Left hindlimb (tissue), 1 donor: Measurements from ENCODE around the gene ANKRD6.

ENCODE experiments used
- DNase-seq: peaks from one replicate; pipeline ENCODE4 v3.0.0-alpha.2; 2018

Gene ANKRD6

DNA sequence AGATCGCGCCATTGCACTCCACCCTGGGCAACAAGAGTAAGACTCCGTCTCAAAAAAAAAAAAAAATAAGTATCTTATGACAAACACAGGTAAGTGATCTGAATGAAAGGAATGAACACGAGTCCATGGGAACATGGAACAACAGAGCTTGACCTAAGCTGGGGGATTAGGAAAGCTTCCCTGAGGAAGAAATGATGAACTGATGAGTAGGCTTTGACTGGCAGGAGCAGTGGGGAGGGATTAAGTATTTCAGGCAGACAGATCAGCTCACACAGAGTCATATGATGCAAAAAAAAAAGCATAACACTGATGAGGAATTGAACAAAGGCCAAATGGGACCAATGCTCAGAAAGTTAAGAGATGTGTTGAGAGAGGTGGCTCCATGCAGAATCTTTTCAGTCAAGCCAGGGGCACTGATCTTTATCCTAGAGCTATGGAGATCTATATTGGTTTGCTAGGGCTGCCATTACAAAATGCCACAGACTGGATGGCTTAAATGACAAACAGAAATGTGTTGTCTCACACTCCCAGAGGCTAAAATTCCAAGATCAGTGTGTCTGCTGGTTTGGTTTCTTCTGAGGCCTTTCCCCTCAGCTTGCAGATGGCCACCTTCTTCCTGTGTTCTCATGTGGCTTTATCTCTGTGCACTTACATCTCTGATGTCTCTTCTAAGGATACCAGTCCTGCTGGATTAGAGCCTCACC, 85.6 kb downstream of the ANKRD6 start:
- no peak for DNase-seq

DNA sequence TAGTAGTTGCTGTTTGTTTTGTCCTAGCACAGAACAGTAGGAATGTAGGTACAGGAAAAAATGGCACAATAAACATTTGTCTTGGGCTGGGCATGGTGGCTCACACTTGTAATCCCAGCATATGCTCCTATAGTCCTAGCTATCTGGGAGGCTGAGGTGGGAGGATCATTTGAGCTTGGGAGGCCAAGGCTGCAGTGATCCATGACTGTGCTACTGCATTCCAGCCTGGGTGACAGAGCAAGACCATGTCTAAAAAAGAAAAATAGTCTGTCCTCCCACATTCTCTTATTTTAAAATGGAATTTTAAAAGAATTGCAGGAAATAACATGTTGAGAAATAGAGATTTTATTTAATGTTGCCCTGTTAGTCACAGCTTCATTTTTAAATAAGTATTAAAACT, 87.8 kb downstream of the ANKRD6 start:
- no peak for DNase-seq

GRCh38 chr6:89522778-89523177, 89.8 kb downstream of the ANKRD6 start:
- no peak for DNase-seq

GRCh38 chr6:89525786-89526562, 93.0 kb downstream of the ANKRD6 start:
- no peak for DNase-seq

DNA sequence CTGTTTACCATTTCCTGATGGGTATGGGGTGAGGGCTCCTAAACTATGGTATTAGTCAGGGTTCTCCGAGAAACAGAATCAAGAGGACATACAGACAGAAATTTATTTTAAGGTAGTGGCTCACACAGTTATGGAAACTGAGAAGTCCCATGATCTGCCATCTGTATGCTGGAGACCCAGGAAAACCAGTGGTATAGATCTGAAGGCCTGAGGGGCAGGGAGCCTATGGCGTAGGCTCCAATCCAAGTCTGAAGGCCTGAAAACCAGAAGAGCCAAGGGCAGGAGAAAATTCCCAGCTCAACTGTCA, 93.6 kb downstream of the ANKRD6 start:
- no peak for DNase-seq

DNA sequence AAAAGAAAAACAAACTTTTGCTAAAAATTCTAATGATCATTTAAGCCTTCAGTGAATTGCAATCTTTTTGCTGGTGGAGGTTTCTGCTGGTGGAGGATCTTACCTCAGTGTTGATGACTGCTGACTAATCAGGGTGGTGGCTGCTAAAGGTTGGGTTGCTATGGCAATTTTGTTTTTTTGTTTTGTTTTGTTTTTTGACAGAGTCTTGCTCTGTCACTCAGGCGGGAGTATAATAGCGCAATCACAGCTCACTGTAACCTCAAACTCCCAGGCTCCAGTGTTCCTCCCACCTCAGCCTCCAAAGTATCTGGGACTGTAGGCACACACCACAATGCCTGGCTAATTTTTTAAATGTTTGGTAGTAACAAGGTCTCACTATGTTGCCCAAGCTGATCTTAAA, 94.7 kb downstream of the ANKRD6 start:
- DNase-seq, result no peak

DNA sequence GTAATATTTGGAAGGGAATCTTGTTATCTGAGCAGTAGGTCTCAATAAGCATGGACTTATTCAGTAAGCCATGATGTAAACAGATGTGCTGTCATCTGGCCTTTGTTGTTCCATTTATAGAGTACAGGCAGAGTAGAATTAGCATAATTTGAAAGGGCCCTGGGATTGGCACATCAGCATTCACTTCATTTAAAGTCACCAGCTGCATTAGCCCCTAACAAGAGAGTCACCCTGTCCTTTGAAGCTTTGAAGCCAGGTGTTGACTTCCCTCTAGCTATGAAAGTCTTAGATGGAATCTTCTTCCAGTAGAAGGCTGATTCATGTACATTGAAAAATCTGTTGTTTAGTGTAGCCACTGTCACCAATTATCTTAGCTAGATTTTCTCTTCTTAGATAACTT, 95.9 kb downstream of the ANKRD6 start:
- no peak for DNase-seq

GRCh38 chr6:89530982-89531381, 98.0 kb downstream of the ANKRD6 start:
- no peak for DNase-seq

GRCh38 chr6:89536231-89536630, 103.3 kb downstream of the ANKRD6 start:
- DNase-seq, result no peak

- no peak for DNase-seq
Measured at GRCh38 chr6:89539779-89540178, 106.8 kb downstream of the ANKRD6 start.

DNA sequence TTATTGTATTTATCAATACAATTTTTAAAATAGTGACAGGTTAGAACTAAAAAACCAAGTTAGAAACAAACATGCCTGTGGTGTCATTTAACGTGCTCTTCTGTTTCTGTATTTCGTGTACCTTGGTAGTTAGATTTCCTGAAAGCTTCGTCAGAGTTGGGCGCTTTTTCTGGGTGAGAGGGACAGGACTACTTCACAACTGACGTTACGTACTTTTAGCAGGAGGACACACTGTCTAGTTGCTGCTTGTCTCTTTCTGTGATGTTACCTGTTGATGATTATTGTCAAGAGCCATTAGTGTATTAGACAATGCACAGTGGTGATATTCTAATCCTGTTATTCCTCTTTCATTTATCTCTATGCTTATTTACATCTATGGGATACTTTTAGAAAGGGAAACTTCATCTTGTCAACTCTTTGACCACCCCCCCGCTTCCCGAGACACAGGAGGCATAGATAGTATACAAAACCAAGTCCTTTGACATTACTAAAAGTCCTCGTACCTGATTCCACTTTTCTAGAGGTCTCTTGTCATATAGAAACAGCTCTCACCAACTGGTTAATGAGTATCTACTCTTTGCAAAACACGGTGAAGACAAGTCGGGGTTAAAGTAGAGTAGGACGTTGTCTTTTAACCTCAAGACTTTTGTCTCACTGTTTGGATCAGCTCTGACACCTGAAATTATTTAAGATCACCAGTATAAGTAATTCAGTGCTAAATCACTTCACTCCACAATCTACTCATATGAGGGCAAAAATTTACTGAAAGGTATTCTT, 109.3 kb downstream of the ANKRD6 start:
- no peak for DNase-seq

- DNase-seq, result no peak
Measured at GRCh38 chr6:89542866-89543265, 109.9 kb downstream of the ANKRD6 start.

- no peak for DNase-seq
Measured at GRCh38 chr6:89547281-89547680, 114.3 kb downstream of the ANKRD6 start.

- DNase-seq, result no peak
Measured at GRCh38 chr6:89553431-89553830, 120.5 kb downstream of the ANKRD6 start.

- no peak for DNase-seq
Measured at GRCh38 chr6:89554106-89554505, 121.2 kb downstream of the ANKRD6 start.

DNA sequence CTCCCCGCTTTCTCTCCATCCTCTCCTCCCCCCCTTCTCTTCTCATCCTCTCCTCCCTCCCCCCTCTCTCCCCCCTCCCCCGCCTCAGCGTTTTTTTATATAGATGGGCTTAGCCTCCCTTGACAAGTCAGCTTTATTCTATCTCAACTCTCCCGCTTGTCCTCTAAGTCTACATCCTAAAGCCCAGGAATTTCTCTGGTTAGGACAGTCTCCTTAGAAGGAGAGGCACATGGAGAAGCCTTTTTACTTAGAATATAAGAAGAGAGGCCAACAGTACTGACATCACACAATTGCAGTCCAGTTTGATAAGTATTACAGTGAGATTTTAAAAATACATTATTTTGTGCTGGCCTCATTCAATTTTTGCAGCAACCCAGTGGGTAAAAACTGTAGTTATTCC, 122.1 kb downstream of the ANKRD6 start:
- DNase-seq, result no peak

DNA sequence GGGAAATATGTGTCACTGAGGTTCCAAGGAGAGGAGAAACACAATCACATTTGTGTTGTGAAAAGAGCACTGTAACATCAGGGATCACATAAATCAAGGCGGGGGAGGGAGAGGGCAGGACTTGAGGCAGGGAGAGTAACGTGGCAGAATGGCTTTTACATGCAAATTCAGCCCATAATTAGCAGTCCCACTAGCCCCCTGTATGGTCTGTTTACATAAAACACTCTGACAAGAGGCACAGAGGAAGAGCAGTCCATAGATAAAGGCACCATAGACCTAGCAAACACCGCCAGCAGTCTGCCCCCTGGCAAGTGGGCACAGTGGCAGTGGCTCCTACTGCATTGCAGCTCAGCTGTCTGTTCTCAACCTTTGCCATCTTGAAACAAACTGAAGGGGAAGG, 122.9 kb downstream of the ANKRD6 start:
- DNase-seq, result no peak

GRCh38 chr6:89559487-89559886, 126.5 kb downstream of the ANKRD6 start:
- no peak for DNase-seq

DNA sequence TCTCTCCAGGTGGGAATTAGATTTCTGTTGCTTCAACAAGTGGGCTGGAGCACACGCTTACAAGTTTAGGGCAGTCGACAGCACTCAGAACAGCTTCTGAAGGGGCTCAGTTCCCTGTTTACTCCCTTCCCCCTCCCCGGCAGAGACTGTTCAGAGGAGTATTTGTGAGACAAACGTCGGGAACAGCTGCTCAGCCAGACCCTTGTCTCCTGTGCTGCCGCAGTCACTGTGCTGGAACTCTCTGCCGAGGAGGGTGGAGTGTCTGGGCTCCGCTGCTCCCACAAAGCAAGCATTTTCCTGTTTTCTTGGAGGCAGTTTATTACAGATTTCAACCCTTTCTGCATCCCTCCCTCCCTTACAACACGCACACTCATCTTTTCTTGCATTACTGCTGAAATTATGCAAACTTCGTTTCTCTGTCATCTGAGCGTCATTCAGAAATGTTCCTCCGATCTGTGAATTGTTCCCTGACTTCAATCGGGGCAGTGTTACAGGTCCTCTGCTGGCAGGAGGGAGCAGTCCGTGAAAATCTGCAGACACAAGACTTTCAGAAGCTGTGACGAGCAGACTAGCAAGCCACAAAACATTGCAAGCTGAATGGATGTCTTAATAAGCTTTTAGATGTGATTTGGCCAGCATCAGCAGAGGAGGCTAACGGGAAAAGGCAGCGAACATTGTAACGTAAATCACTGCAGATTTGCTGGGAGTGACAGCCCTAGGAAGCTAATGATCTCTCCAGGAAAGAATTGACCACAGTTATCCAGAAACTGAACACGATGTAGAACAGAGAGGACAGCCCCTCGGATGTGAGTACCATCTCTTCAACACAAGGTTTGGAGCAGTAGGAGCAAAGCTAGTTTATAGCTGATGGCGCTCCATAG, 129.4 kb downstream of the ANKRD6 start:
- DNase-seq, result no peak

- DNase-seq, result no peak
Measured at GRCh38 chr6:89563866-89564265, 130.9 kb downstream of the ANKRD6 start.

GRCh38 chr6:89564752-89565427, 131.9 kb downstream of the ANKRD6 start:
- DNase-seq, result no peak
